ENCODE data around the gene ARSJ.

DNA sequence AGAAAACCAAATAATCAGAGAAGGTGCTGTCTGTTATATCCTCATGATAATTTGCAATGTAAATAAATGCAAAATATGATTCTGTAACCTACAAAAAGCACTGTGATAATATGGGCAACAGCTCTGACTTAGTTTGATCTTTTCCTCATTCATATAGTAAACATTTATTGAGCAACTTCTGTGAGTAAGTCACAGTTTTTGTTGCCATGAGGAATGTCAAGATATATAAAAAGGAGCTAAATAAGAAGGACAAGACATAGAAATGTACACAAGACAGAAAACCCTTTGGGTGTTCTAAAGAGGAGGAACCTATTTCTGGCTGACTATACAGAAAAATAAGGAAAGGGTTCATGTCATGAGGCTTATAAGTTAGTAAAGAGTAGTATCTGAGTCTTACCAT, 44.3 kb downstream of the ARSJ start:
- TF ChIP-seq CTCF (conservative IDR thresholded peaks at IDR 0.05; ENCODE audit: low read depth in 2 of 2) (no peak), CREB1 (CRISPR knock-in tag; IDR thresholded peaks at IDR 0.05; ENCODE audit: low read depth) (no peak), POLR2AphosphoS5 (IDR thresholded peaks at IDR 0.05; ENCODE audit: low read depth) (no peak), ZNF331 (CRISPR knock-in tag; IDR thresholded peaks at IDR 0.05; ENCODE audit: low read depth) (no peak), EZH2phosphoT487 (IDR thresholded peaks at IDR 0.05; ENCODE audit: unreplicated experiment) (no peak), JUNB (IDR thresholded peaks at IDR 0.05; ENCODE audit: unreplicated experiment) (no peak), EZH2 (IDR thresholded peaks at IDR 0.05; ENCODE audit: low read depth, unreplicated experiment) (no peak), ETS1 (IDR thresholded peaks at IDR 0.05) (no peak), ZNF462 (CRISPR knock-in tag; IDR thresholded peaks at IDR 0.05) (no peak)
- TF ChIP-seq, protein P1, sequence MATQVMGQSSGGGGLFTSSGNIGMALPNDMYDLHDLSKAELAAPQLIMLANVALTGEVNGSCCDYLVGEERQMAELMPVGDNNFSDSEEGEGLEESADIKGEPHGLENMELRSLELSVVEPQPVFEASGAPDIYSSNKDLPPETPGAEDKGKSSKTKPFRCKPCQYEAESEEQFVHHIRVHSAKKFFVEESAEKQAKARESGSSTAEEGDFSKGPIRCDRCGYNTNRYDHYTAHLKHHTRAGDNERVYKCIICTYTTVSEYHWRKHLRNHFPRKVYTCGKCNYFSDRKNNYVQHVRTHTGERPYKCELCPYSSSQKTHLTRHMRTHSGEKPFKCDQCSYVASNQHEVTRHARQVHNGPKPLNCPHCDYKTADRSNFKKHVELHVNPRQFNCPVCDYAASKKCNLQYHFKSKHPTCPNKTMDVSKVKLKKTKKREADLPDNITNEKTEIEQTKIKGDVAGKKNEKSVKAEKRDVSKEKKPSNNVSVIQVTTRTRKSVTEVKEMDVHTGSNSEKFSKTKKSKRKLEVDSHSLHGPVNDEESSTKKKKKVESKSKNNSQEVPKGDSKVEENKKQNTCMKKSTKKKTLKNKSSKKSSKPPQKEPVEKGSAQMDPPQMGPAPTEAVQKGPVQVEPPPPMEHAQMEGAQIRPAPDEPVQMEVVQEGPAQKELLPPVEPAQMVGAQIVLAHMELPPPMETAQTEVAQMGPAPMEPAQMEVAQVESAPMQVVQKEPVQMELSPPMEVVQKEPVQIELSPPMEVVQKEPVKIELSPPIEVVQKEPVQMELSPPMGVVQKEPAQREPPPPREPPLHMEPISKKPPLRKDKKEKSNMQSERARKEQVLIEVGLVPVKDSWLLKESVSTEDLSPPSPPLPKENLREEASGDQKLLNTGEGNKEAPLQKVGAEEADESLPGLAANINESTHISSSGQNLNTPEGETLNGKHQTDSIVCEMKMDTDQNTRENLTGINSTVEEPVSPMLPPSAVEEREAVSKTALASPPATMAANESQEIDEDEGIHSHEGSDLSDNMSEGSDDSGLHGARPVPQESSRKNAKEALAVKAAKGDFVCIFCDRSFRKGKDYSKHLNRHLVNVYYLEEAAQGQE (IDR thresholded peaks at IDR 0.05; ENCODE audit: unreplicated experiment): no peak

Measured in GM23338 (cell line).